NT2/D1 (cell line): Measurements from ENCODE around the gene HHEX.
"Not testable (repeated sequence)": the region's sequence is repeated elsewhere in the genome, so short reads cannot be mapped to it uniquely, and the experiment has no call there.

ENCODE experiments used
- DNase-seq: peaks from one replicate; pipeline ENCODE4 v3.0.0-alpha.2; 2011; ENCODE audit warnings: low read depth, low spot score
- H3K27me3 ChIP-seq: 2 replicates; pipeline ENCODE4 v1.6.0; 2011; ENCODE audit warnings: mild to moderate bottlenecking; ENCODE audit not compliant: insufficient read length, insufficient read depth
- H3K36me3 ChIP-seq: 2 replicates; pipeline ENCODE4 v1.6.1; 2011; ENCODE audit warnings: mild to moderate bottlenecking, low read length, mixed read lengths; ENCODE audit not compliant: insufficient read depth, insufficient read length
- H3K4me1 ChIP-seq: 2 replicates; pipeline ENCODE4 v1.5.1; 2011; ENCODE audit not compliant: insufficient read depth, insufficient read length
- H3K4me3 ChIP-seq: 2 replicates; pipeline ENCODE4 v1.5.1; 2011; ENCODE audit warnings: low read depth; ENCODE audit not compliant: insufficient read length
- H3K9ac ChIP-seq: 2 replicates; pipeline ENCODE4 v1.6.0; 2011; ENCODE audit warnings: low read depth; ENCODE audit not compliant: insufficient read length
- H3K9me3 ChIP-seq: 2 replicates; pipeline ENCODE4 v1.5.1; 2011; ENCODE audit warnings: mild to moderate bottlenecking, low read length; ENCODE audit not compliant: insufficient read depth
- SUZ12 ChIP-seq: IDR thresholded peaks from 2 replicates; pipeline ENCODE4 v1.6.1; 2011; ENCODE audit not compliant: insufficient read length, insufficient read depth; ENCODE audit errors: extremely low read depth
- YY1 ChIP-seq: IDR thresholded peaks from 2 replicates; pipeline ENCODE4 v1.6.1; 2011; ENCODE audit not compliant: insufficient read length, insufficient read depth
- ZNF274 ChIP-seq: IDR thresholded peaks from 2 replicates; pipeline ENCODE4 v1.6.1; 2011; ENCODE audit warnings: mild to moderate bottlenecking, low read depth, low read length

Gene HHEX

GRCh38 chr10:92689663-92690210 is at the start of gene HHEX:
Gene HHEX (plus strand): TSS chr10:92689955. CDS start chr10:92689987, 32 bp downstream.
- no peak for DNase-seq
- Histone ChIP-seq H3K36me3 (no peaks in the 10 kb centered on the region), H3K4me3 (peak within 1 kb of the TSS; percentile 37), H3K27me3 (peaks cover 77% of the 10 kb centered on the region), H3K9me3 (no peaks in the 10 kb centered on the region), H3K4me1 (peaks cover 5% of the 10 kb centered on the region), H3K9ac (peak within 1 kb of the TSS; percentile 42)
- no peak for TF ChIP-seq SUZ12
- TF ChIP-seq YY1, result no peak
- TF ChIP-seq ZNF274, result no peak

GRCh38 chr10:92640107-92640506 is 49.6 kb upstream of the HHEX start:
- Histone ChIP-seq H3K27me3 (no peaks in the 10 kb centered on the region), H3K36me3 (peaks cover 46% of the 10 kb centered on the region), H3K4me1 (no peaks in the 10 kb centered on the region), H3K4me3 (no peak overlapping the region), H3K9ac (no peak overlapping the region), H3K9me3 (no peaks in the 10 kb centered on the region)
- TF ChIP-seq ZNF274 (no peak), YY1 (no peak)
- DNase-seq, result no peak

- no peak overlapping the region for H3K4me3 ChIP-seq
- H3K9ac ChIP-seq, result no peak overlapping the region
- no peak for TF ChIP-seq SUZ12
- no peak for TF ChIP-seq ZNF274
- TF ChIP-seq YY1, result no peak
- no peak for DNase-seq
- H3K27me3 ChIP-seq, result no peaks in the 10 kb centered on the region
- peaks cover 47% of the 10 kb centered on the region for H3K36me3 ChIP-seq
- no peaks in the 10 kb centered on the region for H3K4me1 ChIP-seq
- H3K9me3 ChIP-seq, result no peaks in the 10 kb centered on the region
Measured at GRCh38 chr10:92641492-92641891, 48.3 kb upstream of the HHEX start.

GRCh38 chr10:92644921-92645320 is 44.8 kb upstream of the HHEX start:
- Histone ChIP-seq H3K4me1 (no peaks in the 10 kb centered on the region), H3K9ac (no peak overlapping the region), H3K36me3 (peaks cover 49% of the 10 kb centered on the region)

GRCh38 chr10:92650864-92651263 is 38.9 kb upstream of the HHEX start:
- not testable (repeated sequence) for H3K27me3 ChIP-seq, DNase-seq, H3K9ac ChIP-seq, H3K4me3 ChIP-seq, H3K4me1 ChIP-seq, H3K9me3 ChIP-seq
- H3K36me3 ChIP-seq, result peaks cover 70% of the 10 kb centered on the region

More at GRCh38 chr10:92644921-92645320, 44.8 kb upstream of the HHEX start:
- no peak overlapping the region for H3K4me3 ChIP-seq
- no peaks in the 10 kb centered on the region for H3K9me3 ChIP-seq
- no peak for DNase-seq
- no peaks in the 10 kb centered on the region for H3K27me3 ChIP-seq
- no peak for TF ChIP-seq ZNF274
- no peak for TF ChIP-seq SUZ12
- no peak for TF ChIP-seq YY1

GRCh38 chr10:92655426-92655825 is 34.3 kb upstream of the HHEX start:
- H3K4me3 ChIP-seq, result no peak overlapping the region
- no peak overlapping the region for H3K9ac ChIP-seq
- H3K9me3 ChIP-seq, result no peaks in the 10 kb centered on the region
- no peak for DNase-seq
- no peaks in the 10 kb centered on the region for H3K27me3 ChIP-seq
- H3K36me3 ChIP-seq, result peaks cover 34% of the 10 kb centered on the region
- H3K4me1 ChIP-seq, result no peaks in the 10 kb centered on the region
- TF ChIP-seq SUZ12 (no peak), ZNF274 (no peak), YY1 (no peak)

GRCh38 chr10:92656266-92656961 is 33.3 kb upstream of the HHEX start:
- Histone ChIP-seq H3K4me3 (no peak overlapping the region), H3K9ac (no peak overlapping the region), H3K9me3 (no peaks in the 10 kb centered on the region), H3K4me1 (no peaks in the 10 kb centered on the region), H3K27me3 (no peaks in the 10 kb centered on the region), H3K36me3 (peaks cover 28% of the 10 kb centered on the region)
- DNase-seq, result no peak
- TF ChIP-seq SUZ12, result no peak
- no peak for TF ChIP-seq YY1
- no peak for TF ChIP-seq ZNF274
